HEK293T (cell line): ENCODE measurements around the gene MTHFD1.

Experiments used
- SP1 ChIP-seq: fragments of 450-650 bp; IDR thresholded peaks from 2 replicates; pipeline ENCODE4 v1.6.1; 2017
- SUZ12 ChIP-seq: fragments of 450-650 bp; IDR thresholded peaks from 2 replicates; pipeline ENCODE4 v1.6.1; 2016; ENCODE audit warnings: mild to moderate bottlenecking
- TARDBP ChIP-seq: fragments of 450-650 bp; IDR thresholded peaks from 2 replicates; pipeline ENCODE4 v1.6.1; 2016

DNA sequence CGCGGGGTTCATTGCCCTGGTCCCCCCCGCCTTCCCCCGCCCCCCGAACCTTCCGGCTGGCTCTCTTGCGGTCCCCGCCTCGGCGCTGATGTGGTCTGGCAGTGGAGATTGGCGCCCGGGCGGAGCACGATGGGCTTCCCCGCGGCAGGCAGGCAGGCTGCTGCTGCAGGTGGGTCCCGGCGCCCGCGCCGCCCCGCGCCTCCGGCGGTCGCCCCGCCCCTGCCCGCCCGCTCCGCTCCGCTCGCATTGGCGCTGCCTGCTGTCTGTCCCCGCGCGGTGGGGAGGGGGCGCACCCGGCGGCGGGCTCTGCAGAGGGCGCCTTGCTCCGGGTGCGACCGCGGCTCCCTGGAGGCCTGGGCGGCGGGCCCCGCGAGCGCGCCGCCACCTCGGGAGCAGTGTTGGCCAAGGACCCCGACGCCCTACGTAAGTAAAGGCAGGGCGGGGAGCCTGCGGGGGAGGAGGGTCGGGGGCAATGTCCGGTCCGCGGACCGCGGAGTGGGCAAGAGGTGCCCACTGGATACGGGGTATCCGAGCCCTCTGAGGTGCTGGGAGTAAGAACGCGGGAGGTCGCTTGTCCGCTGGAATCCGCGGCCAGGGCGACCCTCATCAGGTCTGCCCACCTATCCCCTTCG, 77.2 kb downstream of the MTHFD1 start, which contains the start of gene AKAP5:
- no peak for TF ChIP-seq SUZ12
- no peak for TF ChIP-seq SP1
- no peak for TF ChIP-seq TARDBP
